Mesenteric fat pad (tissue), 1 donor: ENCODE measurements around the gene ZSCAN25. TPM values are rescaled to one million over a fixed set of nuclear protein-coding genes. Genes with fewer than 3 reads are reported as not detected.
"Not testable (repeated sequence)": the region's sequence is repeated elsewhere in the genome, so short reads cannot be mapped to it uniquely, and the experiment has no call there.

Source experiments
- DNase-seq: peaks from one replicate; pipeline ENCODE4 v3.0.0-alpha.2; 2020; ENCODE audit warnings: low spot score
- long read RNA-seq: library from polyadenylated mRNA; unstranded; transcript quantifications from one replicate; pipeline ENCODE4 v2.0.0, GENCODE V29; 2020
- total RNA-seq: library from RNA; stranded (reverse); fragmentation: NEBNext Ultra II Directional; extraction: Animal tissue kit (Norgen Biotek cat#: 25700); gene quantifications from one replicate; pipeline ENCODE4 v1.2.1, GENCODE V29; 2021
- donor health status: DM: yes; HTN: yes; CAD: no.

The ZSCAN25 gene
- 10.9 TPM for total RNA-seq
- long read RNA-seq, partial matches to known transcripts, result 1 of 15 reads
- long read RNA-seq, other reads (novel, unspliced or antisense), result 14 of 15 reads

DNA sequence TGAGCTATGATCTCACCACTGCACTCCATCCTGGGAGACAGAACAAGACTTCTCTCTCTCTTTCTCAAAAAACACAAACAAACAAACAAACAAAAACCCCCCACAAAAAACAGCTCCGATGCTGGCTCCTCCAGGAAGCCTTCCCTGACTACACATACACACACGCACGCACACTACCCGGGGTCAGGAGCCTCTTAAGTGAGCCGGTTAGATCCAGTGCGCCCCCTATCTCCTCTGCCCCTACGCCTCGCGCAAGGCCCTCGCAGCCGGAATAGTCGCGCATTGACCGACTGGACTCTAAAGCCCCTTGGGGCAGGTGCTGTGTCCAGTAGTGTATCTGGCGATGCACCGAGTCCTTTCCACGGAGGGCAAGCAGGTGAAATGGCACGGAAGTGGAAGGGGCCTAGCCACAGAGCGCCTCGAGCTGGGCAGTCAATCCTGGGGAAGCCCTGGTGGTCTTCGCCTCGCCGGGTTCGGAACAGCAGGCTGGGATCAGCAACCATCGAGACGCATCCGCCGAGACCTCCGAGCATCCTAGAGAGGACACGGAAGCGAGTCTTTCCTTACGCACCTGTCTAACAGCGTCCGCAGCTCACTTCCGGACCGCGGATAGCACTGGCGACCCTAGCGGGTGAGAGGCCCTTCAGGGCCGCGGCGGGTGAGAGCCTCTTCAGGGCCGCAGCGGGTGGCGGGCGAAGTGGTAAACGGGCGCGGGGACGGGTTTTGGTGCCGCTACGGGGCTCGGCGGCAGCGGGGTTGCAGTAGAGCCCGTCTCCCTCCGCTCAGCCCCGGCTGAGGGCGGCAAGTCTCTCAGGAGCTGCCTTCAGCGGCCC lies at the start of gene ZSCAN25:
TSS of gene ZSCAN25 (plus strand) at position 588 of the 833 bp plus-strand sequence. CDS start 2,661 bp downstream, outside the sequence.
- DNase-seq, result peak; percentile 93

- not testable (repeated sequence) for DNase-seq
Measured at GRCh38 chr7:99568770-99569169, 48.0 kb upstream of the ZSCAN25 start.

DNA sequence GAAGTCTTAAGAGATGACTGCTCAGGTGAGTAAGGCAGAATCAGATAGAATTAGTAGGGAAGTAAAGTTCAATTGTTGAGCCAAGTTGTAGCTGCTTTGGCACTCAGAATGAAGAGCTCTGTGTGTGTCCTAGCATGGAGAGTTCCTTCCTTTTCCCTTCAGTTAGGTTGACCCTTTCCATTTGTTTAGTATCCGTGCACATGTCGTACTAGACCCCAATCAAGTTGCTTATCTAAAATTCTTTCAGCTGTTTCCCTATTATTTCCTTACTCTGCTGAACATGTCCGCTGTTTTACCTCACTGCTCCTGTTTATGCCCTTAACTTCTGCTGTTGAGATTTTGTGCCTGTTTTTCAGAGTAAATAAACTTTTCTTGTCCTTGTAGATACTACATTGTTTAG lies 45.0 kb upstream of the ZSCAN25 start:
- DNase-seq, result no peak

DNA sequence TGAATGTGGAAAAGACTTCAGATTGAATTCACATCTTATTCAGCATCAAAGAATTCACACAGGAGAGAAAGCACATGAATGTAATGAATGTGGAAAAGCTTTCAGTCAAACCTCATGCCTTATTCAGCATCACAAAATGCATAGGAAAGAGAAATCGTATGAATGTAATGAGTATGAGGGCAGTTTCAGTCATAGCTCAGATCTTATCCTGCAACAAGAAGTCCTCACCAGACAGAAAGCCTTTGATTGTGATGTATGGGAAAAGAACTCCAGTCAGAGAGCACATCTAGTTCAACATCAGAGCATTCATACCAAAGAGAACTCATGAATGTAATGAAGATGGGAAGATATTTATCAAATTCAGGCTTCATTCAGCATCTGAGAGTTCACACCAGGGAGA lies 43.5 kb upstream of the ZSCAN25 start:
- no peak for DNase-seq

DNA sequence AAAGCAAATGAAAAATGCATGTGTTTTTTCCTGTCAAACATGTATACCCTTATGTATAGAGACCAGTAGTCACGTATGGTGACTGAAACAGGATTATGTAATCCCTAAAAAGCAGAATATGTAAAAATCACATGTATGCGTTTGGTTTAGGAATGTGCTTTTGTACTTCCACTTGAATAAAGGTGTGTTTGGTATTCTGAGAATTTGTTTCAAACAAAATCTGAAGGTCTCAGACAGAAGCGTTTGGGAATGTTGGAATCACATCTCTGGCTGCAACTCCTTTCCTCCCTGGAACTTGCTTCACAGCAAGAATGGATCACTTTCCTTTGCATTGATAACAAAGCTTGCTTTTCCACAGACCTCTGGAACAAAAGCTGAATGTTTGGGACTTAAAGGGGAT lies 40.5 kb upstream of the ZSCAN25 start:
- DNase-seq, result no peak

DNA sequence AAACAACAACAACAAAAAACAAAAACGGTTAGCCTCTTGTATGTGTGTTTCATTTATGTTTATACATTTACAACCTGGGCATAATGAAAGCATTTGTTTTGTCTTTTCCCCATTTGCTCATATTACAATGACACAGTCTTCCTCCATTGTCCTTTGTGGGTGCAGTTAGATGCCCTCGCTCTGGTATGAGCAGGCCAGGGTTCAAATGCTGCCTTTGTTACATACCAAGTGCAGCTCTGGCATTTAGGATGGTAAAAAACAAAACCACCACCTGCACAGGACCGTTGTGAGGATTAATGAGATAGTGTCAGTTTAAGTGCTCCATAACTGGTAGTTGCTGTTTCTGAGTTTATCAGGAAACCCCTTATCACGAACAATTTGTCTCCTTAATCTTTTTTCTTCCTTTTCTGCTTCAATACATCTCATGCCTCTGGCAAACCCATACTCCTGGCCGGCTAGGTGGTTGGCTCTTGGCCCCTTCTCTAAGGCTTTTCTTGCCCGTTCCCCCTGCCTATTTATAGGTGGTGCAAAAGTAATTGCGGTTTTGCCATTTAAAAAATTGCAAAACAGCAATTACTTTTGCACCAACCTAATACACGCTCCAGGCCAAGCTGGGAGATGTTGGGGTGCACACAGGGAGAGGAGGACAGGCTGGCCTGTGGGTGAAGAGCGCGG lies 37.3 kb upstream of the ZSCAN25 start:
- no peak for DNase-seq

DNA sequence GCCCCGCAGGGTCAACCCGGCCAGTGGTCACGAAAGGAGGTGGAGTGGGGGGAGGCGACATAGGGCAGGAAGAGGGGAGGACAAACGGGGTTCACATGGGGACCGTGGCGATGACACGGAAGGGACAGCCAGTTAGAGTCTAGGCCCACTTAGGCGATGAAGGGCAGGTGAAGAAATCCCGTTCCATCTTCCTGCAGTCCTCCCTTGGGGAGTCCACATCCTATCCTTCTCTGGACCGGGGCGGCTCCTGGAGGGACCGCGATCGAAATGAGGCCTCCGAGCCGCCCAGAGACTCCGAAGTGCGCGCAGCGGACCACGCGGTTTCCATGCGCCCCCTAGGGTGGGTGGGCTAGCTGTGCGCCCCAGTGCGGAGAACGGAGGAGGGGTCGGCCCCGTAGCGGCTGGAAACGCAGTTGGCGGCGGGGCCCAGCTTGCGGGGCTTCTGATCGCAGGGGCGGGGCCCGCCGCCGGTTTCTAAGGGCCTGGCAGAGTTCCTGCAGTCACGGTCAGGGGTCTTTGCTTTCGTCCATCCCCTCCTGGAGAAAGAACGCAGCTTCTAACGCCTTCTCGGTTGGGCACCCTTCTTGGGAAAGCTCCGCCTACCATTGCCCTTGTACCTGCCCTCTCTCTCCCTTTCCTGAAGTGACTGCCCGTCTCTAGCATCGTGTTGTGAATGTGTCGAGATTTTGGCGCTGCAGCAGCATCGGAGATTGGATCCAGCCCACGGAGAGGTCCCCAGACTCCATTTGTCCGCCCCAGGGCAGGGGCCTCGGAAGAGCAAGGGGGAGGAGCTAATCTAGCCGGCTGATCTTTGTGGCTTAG lies 36.6 kb upstream of the ZSCAN25 start:
- DNase-seq, result no peak

GRCh38 chr7:99580778-99581332 lies 35.9 kb upstream of the ZSCAN25 start:
- not testable (repeated sequence) for DNase-seq

DNA sequence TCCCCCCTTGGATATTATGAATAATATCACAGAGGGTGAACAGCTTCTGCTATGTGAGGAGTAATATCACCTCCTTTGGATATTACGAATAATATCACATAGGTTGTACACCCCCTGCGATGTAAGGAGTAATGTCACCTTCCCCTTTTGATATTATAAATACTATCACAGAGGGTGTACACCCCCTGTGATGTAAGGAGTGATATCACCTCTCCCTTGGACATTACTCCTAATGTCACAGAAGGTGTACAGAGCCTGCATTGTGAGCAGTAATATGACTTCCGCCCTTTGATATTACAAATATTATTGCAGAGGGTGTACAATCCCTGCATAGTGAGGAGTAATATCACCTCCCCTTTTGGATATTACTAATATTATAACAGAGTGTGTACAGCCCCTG lies 27.9 kb upstream of the ZSCAN25 start:
- no peak for DNase-seq

- no peak for DNase-seq
Measured at GRCh38 chr7:99594948-99595745, 21.6 kb upstream of the ZSCAN25 start.

GRCh38 chr7:99596408-99596955 lies 20.3 kb upstream of the ZSCAN25 start:
- DNase-seq, result no peak

DNA sequence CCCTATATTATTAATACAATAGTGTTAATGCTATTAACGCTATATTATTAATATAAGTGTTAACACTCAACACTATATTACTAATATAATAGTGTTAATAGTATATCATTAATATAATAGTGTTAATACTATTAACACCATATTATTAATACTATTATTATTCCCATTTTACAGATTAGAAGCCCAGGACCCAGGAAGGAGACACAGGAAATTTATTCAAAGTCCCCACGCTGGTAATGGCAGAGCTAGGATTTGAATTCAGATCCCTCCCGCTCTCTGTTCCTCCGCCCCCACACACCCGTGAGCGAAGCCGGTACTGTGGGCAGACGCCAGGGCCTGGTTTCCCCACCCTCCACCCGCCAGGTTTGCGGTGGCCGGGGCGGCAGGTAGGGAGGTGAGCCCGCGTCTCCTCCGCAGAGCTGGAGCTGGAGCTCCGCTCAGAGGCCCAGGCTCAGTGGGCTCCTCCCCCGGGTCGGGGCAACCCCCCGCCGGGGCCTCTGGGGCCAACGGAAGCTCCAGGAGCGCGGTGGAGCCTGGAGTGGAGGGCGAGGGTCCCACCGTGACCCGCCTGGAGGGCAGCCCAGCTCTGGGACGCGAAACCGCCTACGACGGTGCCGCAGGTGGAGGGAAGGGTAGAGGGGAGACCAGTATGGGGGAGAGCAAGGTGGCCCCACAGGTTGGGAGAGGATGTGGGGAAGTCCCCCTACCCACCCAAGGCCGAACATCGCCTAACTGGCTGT lies 18.8 kb upstream of the ZSCAN25 start, which contains the start of gene TMEM225B:
TSS of gene TMEM225B (plus strand) at position 506 of the 740 bp plus-strand sequence. CDS start 6,122 bp downstream, outside the sequence.
- DNase-seq, result no peak

DNA sequence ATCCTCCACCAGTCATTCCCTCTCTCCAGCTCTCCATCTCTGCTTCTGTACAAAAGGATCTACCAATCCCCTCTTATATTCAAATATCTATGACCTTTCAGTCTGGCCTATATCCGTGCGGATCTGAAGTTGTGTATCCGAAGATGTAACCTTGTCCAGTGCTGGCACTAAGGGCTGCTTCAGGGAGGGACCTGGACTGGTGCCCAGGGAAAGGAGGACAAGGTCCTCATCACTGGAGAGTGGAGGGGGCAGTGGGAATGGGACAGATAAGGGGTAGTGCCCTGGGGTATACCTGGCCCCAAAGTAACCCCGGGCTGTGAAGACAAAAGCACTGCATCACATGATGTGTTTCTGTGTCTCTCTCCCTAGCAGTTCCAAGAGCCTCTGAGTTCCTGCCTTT lies 16.9 kb upstream of the ZSCAN25 start:
- DNase-seq, result no peak

- no peak for DNase-seq
Measured at GRCh38 chr7:99601656-99602310, 15.0 kb upstream of the ZSCAN25 start.

DNA sequence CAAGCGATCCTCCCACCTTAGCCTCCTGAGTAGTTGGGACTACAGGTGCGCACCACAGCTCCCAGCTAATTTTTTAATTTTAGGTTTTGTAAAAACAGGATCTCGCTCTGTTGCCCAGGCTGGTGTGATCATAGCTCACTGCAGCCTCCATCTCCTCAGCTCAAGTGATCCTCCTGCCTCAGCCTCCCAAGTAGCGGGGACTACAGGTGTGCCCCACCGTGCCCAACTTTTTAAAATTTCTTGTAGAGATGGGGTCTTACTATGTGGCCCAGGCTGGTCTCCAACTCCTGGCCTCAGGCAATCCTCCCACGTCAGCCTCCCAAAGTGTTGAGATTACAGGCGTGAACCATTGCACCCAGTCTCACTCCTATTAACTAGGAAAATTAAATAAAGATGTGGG lies 11.2 kb upstream of the ZSCAN25 start:
- DNase-seq, result no peak

GRCh38 chr7:99606531-99606930 lies 10.2 kb upstream of the ZSCAN25 start:
- no peak for DNase-seq

GRCh38 chr7:99607548-99607947 lies 9.2 kb upstream of the ZSCAN25 start:
- DNase-seq, result no peak

DNA sequence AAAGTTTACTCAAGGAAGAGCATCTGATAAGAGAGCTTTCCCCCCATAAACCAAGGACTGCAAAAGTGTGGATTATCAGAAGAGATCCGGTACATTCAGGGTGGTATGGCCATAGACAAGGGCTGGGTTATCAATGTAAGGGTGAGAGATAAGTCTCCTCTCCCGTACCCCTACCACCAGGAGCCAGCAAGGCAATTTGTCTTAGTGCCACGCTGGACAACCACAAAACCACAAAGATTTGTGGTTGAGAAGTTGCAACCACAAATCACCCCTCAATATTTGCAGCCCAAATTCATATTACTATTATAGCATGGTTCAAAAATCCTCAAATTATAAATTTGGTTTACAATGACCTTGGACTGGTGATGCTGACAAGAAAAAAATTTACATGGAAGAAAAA lies 2.3 kb upstream of the ZSCAN25 start:
- no peak for DNase-seq

GRCh38 chr7:99615989-99616358 lies 772 bp upstream of the ZSCAN25 start:
- DNase-seq, result no peak
